ENCODE data around the gene TRIM68.

GRCh38 chr11:4610258-4610935 is 2.4 kb upstream of the TRIM68 start:
- TF ChIP-seq, protein P1, sequence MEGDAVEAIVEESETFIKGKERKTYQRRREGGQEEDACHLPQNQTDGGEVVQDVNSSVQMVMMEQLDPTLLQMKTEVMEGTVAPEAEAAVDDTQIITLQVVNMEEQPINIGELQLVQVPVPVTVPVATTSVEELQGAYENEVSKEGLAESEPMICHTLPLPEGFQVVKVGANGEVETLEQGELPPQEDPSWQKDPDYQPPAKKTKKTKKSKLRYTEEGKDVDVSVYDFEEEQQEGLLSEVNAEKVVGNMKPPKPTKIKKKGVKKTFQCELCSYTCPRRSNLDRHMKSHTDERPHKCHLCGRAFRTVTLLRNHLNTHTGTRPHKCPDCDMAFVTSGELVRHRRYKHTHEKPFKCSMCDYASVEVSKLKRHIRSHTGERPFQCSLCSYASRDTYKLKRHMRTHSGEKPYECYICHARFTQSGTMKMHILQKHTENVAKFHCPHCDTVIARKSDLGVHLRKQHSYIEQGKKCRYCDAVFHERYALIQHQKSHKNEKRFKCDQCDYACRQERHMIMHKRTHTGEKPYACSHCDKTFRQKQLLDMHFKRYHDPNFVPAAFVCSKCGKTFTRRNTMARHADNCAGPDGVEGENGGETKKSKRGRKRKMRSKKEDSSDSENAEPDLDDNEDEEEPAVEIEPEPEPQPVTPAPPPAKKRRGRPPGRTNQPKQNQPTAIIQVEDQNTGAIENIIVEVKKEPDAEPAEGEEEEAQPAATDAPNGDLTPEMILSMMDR (conservative IDR thresholded peaks at IDR 0.05; ENCODE audit: low read length): no peak
- TF ChIP-seq EZH2phosphoT487 (IDR thresholded peaks at IDR 0.05; ENCODE audit: borderline replicate concordance): no peak

Measured in Loucy (cell line).